Measurements from ENCODE around the gene LTK. TPM values are rescaled to one million over a fixed set of nuclear protein-coding genes. Genes with fewer than 3 reads are reported as not detected.

The LTK gene
- total and polyA plus RNA-seq, 2 experiments from 2014 or later, result 0.14 TPM; not detected in 1

DNA sequence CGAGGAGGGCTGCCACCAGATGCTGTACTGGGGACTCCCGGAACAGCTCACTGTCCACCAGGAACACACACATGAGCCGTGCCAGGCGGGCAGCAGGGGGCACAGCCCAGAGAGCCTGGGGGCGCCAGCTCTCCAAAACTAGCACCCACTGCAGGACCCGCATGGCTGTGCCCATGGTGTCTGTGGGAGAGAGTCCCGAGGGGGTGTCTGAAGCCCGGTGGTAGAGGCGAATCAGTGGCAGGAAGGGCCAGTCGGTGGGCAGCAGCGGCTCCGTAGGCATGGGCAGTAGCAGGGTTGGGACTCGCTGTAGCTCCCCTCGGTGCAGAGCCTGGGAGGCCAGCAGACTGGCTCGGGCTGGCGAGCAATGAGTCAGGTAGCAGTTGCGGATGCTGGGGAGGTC, 7.0 kb upstream of the LTK start (continued):
- TF ChIP-seq, protein P1, sequence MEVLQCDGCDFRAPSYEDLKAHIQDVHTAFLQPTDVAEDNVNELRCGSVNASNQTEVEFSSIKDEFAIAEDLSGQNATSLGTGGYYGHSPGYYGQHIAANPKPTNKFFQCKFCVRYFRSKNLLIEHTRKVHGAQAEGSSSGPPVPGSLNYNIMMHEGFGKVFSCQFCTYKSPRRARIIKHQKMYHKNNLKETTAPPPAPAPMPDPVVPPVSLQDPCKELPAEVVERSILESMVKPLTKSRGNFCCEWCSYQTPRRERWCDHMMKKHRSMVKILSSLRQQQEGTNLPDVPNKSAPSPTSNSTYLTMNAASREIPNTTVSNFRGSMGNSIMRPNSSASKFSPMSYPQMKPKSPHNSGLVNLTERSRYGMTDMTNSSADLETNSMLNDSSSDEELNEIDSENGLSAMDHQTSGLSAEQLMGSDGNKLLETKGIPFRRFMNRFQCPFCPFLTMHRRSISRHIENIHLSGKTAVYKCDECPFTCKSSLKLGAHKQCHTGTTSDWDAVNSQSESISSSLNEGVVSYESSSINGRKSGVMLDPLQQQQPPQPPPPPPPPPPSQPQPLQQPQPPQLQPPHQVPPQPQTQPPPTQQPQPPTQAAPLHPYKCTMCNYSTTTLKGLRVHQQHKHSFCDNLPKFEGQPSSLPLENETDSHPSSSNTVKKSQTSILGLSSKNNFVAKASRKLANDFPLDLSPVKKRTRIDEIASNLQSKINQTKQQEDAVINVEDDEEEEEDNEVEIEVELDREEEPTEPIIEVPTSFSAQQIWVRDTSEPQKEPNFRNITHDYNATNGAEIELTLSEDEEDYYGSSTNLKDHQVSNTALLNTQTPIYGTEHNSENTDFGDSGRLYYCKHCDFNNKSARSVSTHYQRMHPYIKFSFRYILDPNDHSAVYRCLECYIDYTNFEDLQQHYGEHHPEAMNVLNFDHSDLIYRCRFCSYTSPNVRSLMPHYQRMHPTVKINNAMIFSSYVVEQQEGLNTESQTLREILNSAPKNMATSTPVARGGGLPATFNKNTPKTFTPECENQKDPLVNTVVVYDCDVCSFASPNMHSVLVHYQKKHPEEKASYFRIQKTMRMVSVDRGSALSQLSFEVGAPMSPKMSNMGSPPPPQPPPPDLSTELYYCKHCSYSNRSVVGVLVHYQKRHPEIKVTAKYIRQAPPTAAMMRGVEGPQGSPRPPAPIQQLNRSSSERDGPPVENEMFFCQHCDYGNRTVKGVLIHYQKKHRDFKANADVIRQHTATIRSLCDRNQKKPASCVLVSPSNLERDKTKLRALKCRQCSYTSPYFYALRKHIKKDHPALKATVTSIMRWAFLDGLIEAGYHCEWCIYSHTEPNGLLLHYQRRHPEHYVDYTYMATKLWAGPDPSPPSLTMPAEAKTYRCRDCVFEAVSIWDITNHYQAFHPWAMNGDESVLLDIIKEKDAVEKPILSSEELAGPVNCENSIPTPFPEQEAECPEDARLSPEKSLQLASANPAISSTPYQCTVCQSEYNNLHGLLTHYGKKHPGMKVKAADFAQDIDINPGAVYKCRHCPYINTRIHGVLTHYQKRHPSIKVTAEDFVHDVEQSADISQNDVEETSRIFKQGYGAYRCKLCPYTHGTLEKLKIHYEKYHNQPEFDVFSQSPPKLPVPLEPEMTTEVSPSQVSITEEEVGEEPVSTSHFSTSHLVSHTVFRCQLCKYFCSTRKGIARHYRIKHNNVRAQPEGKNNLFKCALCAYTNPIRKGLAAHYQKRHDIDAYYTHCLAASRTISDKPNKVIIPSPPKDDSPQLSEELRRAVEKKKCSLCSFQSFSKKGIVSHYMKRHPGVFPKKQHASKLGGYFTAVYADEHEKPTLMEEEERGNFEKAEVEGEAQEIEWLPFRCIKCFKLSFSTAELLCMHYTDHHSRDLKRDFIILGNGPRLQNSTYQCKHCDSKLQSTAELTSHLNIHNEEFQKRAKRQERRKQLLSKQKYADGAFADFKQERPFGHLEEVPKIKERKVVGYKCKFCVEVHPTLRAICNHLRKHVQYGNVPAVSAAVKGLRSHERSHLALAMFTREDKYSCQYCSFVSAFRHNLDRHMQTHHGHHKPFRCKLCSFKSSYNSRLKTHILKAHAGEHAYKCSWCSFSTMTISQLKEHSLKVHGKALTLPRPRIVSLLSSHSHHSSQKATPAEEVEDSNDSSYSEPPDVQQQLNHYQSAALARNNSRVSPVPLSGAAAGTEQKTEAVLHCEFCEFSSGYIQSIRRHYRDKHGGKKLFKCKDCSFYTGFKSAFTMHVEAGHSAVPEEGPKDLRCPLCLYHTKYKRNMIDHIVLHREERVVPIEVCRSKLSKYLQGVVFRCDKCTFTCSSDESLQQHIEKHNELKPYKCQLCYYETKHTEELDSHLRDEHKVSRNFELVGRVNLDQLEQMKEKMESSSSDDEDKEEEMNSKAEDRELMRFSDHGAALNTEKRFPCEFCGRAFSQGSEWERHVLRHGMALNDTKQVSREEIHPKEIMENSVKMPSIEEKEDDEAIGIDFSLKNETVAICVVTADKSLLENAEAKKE (CRISPR knock-in tag; IDR thresholded peaks at IDR 0.05), result no peak
- no peak for TF ChIP-seq ZNF114 (CRISPR knock-in tag; IDR thresholded peaks at IDR 0.05)
- TF ChIP-seq STAT1 (IDR thresholded peaks at IDR 0.05; ENCODE audit: unreplicated experiment), result no peak

DNA sequence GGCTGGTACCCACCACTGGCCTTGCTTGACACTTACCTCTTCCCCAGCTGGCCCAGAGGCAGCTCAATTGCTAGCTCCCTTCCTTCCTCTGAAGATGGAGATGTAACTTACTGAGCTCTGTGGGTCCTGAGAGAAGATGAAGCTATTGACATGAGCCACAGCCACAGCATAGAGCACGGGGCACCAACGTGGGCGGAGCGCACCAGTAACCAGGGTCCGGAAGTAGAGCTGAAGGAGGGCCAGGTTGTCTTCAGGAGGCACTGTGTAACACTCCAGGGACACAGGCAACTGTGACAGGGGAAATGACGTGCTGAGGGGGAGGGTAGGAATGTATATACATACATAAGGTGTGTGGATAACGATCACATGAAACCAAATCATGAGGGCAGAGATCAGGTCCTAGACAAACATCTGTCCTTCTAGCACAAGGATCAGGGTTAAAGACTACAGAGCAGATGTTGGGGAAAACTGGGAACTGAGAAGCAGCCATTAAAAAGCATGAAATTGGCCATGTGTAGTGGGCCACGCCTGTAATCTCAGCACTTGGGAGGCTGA, 4.3 kb upstream of the LTK start:
- Histone ChIP-seq H3K9me2 (ENCODE audit: insufficient read depth) (no peaks in the 10 kb centered on the region), H2AFZ (no peak overlapping the region), H3K4me1 (ENCODE audit: insufficient read depth) (no peaks in the 10 kb centered on the region), H3K27ac (ENCODE audit: low read depth) (no peak overlapping the region), H3K4me2 (no peak overlapping the region), H3F3A (replicated peaks; ENCODE audit: low read depth) (peaks cover 11% of the 10 kb centered on the region; the same call in 1 of the 2 replicates), H3K36me3 (ENCODE audit: insufficient read depth) (no peaks in the 10 kb centered on the region), H3K79me2 (replicated peaks; ENCODE audit: insufficient read depth) (no peaks in the 10 kb centered on the region), H4K20me1 (replicated peaks; ENCODE audit: insufficient read depth) (no peaks in the 10 kb centered on the region; the same call in 1 of the 2 replicates), H3K27me3 (ENCODE audit: insufficient read depth) (peaks cover 26% of the 10 kb centered on the region), H3K4me3 (no peak overlapping the region)
- peaks cover 21% of the 10 kb centered on the region for H3K27me3 Mint-ChIP-seq (ENCODE audit: insufficient read depth, low read depth, poor library complexity)
- peaks cover 23% of the 10 kb centered on the region for H3K36me3 Mint-ChIP-seq (ENCODE audit: low read depth)
- no peak for DNase-seq (ENCODE audit: low spot score)
- H3K4me3 Mint-ChIP-seq, result no peak overlapping the region
- ATAC-seq, result no peak
- H3K27ac Mint-ChIP-seq, result no peak overlapping the region
- peaks cover 3% of the 10 kb centered on the region; the same call in 1 of the 3 replicates for H3K4me1 Mint-ChIP-seq
- no peaks in the 10 kb centered on the region for H3K9me3 Mint-ChIP-seq
- TF ChIP-seq ZNF114 (CRISPR knock-in tag; IDR thresholded peaks at IDR 0.05) (no peak), JUNB (IDR thresholded peaks at IDR 0.05; ENCODE audit: unreplicated experiment) (no peak), CREB1 (CRISPR knock-in tag; IDR thresholded peaks at IDR 0.05; ENCODE audit: low read depth) (no peak), STAT1 (IDR thresholded peaks at IDR 0.05; ENCODE audit: unreplicated experiment) (no peak), ZNF331 (CRISPR knock-in tag; IDR thresholded peaks at IDR 0.05; ENCODE audit: low read depth) (no peak)
- TF ChIP-seq, protein P1 (CRISPR knock-in tag; IDR thresholded peaks at IDR 0.05), result no peak
- TF ChIP-seq, protein P2, sequence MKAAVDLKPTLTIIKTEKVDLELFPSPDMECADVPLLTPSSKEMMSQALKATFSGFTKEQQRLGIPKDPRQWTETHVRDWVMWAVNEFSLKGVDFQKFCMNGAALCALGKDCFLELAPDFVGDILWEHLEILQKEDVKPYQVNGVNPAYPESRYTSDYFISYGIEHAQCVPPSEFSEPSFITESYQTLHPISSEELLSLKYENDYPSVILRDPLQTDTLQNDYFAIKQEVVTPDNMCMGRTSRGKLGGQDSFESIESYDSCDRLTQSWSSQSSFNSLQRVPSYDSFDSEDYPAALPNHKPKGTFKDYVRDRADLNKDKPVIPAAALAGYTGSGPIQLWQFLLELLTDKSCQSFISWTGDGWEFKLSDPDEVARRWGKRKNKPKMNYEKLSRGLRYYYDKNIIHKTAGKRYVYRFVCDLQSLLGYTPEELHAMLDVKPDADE (IDR thresholded peaks at IDR 0.05), result no peak
